ENCODE measurements around the gene ANKRD6.

DNA sequence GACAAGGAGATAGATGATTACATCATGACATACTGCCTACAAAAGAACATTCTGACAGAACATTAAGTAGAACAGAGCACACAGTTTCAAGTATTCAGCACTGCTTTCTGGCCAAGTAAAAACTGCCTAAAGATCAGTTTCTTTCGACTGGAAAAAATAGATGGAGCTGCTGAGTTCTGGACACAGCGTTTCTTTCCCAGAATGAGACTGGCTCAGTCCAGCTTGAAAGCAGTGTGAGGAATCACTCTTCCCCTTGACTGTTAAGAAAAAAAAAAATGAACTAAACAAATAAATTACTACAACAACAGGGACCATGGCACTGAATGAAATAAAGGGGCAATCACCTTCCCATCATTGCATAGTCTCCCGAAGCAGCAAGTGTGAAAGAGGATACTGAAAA, 210.0 kb downstream of the ANKRD6 start:
- TF ChIP-seq, protein P1, sequence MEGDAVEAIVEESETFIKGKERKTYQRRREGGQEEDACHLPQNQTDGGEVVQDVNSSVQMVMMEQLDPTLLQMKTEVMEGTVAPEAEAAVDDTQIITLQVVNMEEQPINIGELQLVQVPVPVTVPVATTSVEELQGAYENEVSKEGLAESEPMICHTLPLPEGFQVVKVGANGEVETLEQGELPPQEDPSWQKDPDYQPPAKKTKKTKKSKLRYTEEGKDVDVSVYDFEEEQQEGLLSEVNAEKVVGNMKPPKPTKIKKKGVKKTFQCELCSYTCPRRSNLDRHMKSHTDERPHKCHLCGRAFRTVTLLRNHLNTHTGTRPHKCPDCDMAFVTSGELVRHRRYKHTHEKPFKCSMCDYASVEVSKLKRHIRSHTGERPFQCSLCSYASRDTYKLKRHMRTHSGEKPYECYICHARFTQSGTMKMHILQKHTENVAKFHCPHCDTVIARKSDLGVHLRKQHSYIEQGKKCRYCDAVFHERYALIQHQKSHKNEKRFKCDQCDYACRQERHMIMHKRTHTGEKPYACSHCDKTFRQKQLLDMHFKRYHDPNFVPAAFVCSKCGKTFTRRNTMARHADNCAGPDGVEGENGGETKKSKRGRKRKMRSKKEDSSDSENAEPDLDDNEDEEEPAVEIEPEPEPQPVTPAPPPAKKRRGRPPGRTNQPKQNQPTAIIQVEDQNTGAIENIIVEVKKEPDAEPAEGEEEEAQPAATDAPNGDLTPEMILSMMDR (conservative IDR thresholded peaks at IDR 0.05; ENCODE audit: low read depth, low read length): no peak
- no peak for TF ChIP-seq EZH2phosphoT487 (IDR thresholded peaks at IDR 0.05; ENCODE audit: borderline replicate concordance, low read length)

Data from PC-3 (cell line).